NCI-H1436 treated with DMSO at 0.1 percent for 48 hours (cell line): ENCODE measurements around the gene TNPO3.
A peak's percentile ranks its signal among the peaks of the same experiment; 100 is the strongest.

Experiments used
- DNase-seq: peaks from one replicate; lab custom pipeline; 2025; lab: John Stamatoyannopoulos, UW

The TNPO3 gene

GRCh38 chr7:129054438-129055293, at the start of gene TNPO3:
Gene TNPO3, minus strand, starts transcription at chr7:129055111. Its CDS starts 341 bp downstream, at chr7:129054770.
- DNase-seq = peak; percentile 56

- no peak for DNase-seq
Measured at GRCh38 chr7:129103561-129104324, 48.8 kb upstream of the TNPO3 start.

- DNase-seq = no peak
Measured at GRCh38 chr7:129101746-129102145, 46.8 kb upstream of the TNPO3 start.

GRCh38 chr7:129100827-129101166, 45.9 kb upstream of the TNPO3 start:
- DNase-seq = no peak

- no peak for DNase-seq
Measured at GRCh38 chr7:129098409-129099084, 43.6 kb upstream of the TNPO3 start.

GRCh38 chr7:129095258-129095657, 40.3 kb upstream of the TNPO3 start:
- no peak for DNase-seq

- DNase-seq = no peak
Measured at GRCh38 chr7:129094501-129094900, 39.6 kb upstream of the TNPO3 start.

GRCh38 chr7:129093867-129094456, 39.1 kb upstream of the TNPO3 start:
- no peak for DNase-seq

- peak; percentile 22 for DNase-seq
Measured at GRCh38 chr7:129091484-129092002, 36.6 kb upstream of the TNPO3 start.

- DNase-seq = no peak
Measured at GRCh38 chr7:129090300-129090907, 35.5 kb upstream of the TNPO3 start.

- no peak for DNase-seq
Measured at GRCh38 chr7:129089521-129090212, 34.8 kb upstream of the TNPO3 start.

- no peak for DNase-seq
Measured at GRCh38 chr7:129084801-129085551, 30.1 kb upstream of the TNPO3 start.

- DNase-seq = no peak
Measured at GRCh38 chr7:129083525-129083924, 28.6 kb upstream of the TNPO3 start.

GRCh38 chr7:129078455-129078854, 23.5 kb upstream of the TNPO3 start:
- DNase-seq = no peak

- no peak for DNase-seq
Measured at GRCh38 chr7:129076886-129077285, 22.0 kb upstream of the TNPO3 start.

GRCh38 chr7:129074994-129075393, 20.1 kb upstream of the TNPO3 start:
- DNase-seq = no peak

GRCh38 chr7:129074361-129074871, 19.5 kb upstream of the TNPO3 start:
- no peak for DNase-seq

GRCh38 chr7:129073738-129074137, 18.8 kb upstream of the TNPO3 start:
- no peak for DNase-seq

GRCh38 chr7:129073204-129073603, 18.3 kb upstream of the TNPO3 start:
- no peak for DNase-seq

GRCh38 chr7:129072479-129073011, 17.6 kb upstream of the TNPO3 start:
- no peak for DNase-seq
